Measurements from ENCODE around the gene GBE1.

DNA sequence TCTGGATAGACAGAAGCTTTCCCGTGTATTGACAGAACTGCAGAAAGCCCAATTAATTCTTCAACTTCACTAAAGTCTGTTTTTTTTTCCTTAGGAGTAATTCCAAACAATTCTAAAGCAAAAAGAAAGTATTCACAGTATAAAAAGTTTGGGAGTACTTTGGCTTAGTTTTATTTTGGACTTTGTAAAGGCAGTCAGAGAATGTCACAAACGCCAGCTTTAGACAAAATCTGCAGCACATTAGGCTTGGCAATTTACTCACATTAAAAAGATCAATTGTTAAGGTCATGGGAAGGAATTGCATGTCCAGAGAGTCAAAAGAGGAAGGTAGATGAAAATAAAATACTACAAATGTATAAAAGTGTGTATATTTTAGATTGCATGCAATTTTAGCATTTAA lies 47.5 kb upstream of the GBE1 start:
- no peak for TF ChIP-seq POLR2AphosphoS5 (IDR thresholded peaks at IDR 0.05)
- TF ChIP-seq, protein P1, sequence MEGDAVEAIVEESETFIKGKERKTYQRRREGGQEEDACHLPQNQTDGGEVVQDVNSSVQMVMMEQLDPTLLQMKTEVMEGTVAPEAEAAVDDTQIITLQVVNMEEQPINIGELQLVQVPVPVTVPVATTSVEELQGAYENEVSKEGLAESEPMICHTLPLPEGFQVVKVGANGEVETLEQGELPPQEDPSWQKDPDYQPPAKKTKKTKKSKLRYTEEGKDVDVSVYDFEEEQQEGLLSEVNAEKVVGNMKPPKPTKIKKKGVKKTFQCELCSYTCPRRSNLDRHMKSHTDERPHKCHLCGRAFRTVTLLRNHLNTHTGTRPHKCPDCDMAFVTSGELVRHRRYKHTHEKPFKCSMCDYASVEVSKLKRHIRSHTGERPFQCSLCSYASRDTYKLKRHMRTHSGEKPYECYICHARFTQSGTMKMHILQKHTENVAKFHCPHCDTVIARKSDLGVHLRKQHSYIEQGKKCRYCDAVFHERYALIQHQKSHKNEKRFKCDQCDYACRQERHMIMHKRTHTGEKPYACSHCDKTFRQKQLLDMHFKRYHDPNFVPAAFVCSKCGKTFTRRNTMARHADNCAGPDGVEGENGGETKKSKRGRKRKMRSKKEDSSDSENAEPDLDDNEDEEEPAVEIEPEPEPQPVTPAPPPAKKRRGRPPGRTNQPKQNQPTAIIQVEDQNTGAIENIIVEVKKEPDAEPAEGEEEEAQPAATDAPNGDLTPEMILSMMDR (IDR thresholded peaks at IDR 0.05): no peak
